Esophagus squamous epithelium (tissue), 5 donors: ENCODE measurements around the gene MEI1. TPM values are rescaled to one million over a fixed set of nuclear protein-coding genes. Genes with fewer than 3 reads are reported as not detected.

ENCODE experiments used
- DNase-seq: peaks from one replicate; lab custom pipeline; 2025; lab: John Stamatoyannopoulos, UW
- H3K27ac ChIP-seq, 4 donors: fragments of 200-600 bp; sonication (generic); one replicate each; pipeline ENCODE4 v1.5.1; 2016 to 2019; ENCODE audit warnings: mild to moderate bottlenecking in 1 of 4
- H3K27me3 ChIP-seq, 4 donors: fragments of 200-600 bp; sonication (generic); 1 replicate in 3 of 4; 2 replicates in 1 of 4; pipeline versions ENCODE4 v1.5.1 to v1.6.0; 2017 to 2021; ENCODE audit warnings: antibody characterized with exemption in 1 of 4
- H3K36me3 ChIP-seq, 3 donors: fragments of 200-600 bp; sonication (generic); one replicate each; pipeline ENCODE4 v1.5.1; 2016 to 2019
- H3K4me1 ChIP-seq, 3 donors: fragments of 200-600 bp; sonication (generic); one replicate each; pipeline ENCODE4 v1.5.1; 2017 to 2019
- H3K4me3 ChIP-seq, 4 donors: fragments of 200-600 bp; sonication (generic); 1 replicate in 3 of 4; 2 replicates in 1 of 4; pipeline ENCODE4 v1.5.1; 2016 to 2019; ENCODE audit warnings: mild to moderate bottlenecking in 2 of 4, moderate library complexity in 1 of 4
- H3K9me3 ChIP-seq, 3 donors: fragments of 200-600 bp; sonication (generic); one replicate each; pipeline ENCODE4 v1.5.1; 2016 to 2019
- POLR2A ChIP-seq, 4 donors: fragments of 450-650 bp; IDR thresholded peaks; one replicate each; pipeline ENCODE4 v1.6.1; 2017; ENCODE audit warnings: antibody characterized with exemption in 4 of 4, mild to moderate bottlenecking in 4 of 4, moderate library complexity in 3 of 4
- WGBS, 2 donors: methylation state at CpG; one replicate each; pipeline ENCODE4 v1.1.5; 2018; 5-methylcytosine and 5-hydroxymethylcytosine counted together
- intact Hi-C: fragments of 100-400 bp; cut with DNase I; formaldehyde crosslinking; loops from one replicate; pipeline ENCODE4 v1.15.0; 2022
- total RNA-seq, 4 donors: library from RNA; depleted of rRNA; stranded (reverse); fragments of >200 nt; gene quantifications; one replicate each; pipeline ENCODE4 v1.1.0, GENCODE V29; 2016
- TF ChIP-seq, protein P1 (sequence below), 6 experiments: fragments of 450-650 bp in 4 of 6; fragments of 200-600 bp in 2 of 6; sonication (generic) in 2 of 6; IDR thresholded peaks; one replicate each; pipeline ENCODE4 v1.5.1; 2016 to 2019; ENCODE audit warnings: antibody characterized with exemption in 6 of 6, mild to moderate bottlenecking in 4 of 6, moderate library complexity in 4 of 6
- donor health status: DM: yes; HTN: yes; CAD: no.

Gene MEI1
- total RNA-seq, 4 donors from 2014 or later: 0.09 to 1.3 (median 0.52) TPM

DNA sequence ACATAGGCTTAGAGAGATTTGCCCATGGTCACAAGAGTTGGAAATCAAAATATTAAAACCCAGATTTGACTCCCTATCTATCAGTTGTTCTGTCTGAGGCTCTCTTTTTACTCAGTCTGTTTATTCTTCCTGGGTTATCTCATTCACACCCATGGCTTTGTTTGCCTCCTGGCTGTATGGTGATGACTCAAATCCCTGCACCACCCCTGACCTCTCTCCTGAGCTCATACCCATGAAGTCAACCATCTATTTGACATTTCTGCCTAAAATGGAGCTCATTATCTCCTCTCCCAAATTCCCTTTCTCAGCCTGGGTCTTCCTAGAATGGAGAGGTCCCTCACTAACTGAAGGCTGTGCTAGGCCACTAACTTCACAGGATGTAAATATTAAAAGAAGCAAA is 73.3 kb downstream of the MEI1 start:
- intact Hi-C loops: no loop called here
- H3K4me3 ChIP-seq: no peak overlapping the region
- H3K4me1 ChIP-seq: no peaks in the 10 kb centered on the region
- no peaks in the 10 kb centered on the region for H3K9me3 ChIP-seq
- DNase-seq: no peak
- TF ChIP-seq, protein P1, sequence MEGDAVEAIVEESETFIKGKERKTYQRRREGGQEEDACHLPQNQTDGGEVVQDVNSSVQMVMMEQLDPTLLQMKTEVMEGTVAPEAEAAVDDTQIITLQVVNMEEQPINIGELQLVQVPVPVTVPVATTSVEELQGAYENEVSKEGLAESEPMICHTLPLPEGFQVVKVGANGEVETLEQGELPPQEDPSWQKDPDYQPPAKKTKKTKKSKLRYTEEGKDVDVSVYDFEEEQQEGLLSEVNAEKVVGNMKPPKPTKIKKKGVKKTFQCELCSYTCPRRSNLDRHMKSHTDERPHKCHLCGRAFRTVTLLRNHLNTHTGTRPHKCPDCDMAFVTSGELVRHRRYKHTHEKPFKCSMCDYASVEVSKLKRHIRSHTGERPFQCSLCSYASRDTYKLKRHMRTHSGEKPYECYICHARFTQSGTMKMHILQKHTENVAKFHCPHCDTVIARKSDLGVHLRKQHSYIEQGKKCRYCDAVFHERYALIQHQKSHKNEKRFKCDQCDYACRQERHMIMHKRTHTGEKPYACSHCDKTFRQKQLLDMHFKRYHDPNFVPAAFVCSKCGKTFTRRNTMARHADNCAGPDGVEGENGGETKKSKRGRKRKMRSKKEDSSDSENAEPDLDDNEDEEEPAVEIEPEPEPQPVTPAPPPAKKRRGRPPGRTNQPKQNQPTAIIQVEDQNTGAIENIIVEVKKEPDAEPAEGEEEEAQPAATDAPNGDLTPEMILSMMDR (IDR thresholded peaks at IDR 0.05): no peak
- H3K36me3 ChIP-seq: no peaks in the 10 kb centered on the region
- no peaks in the 10 kb centered on the region for H3K27me3 ChIP-seq
- H3K27ac ChIP-seq: no peak overlapping the region

DNA sequence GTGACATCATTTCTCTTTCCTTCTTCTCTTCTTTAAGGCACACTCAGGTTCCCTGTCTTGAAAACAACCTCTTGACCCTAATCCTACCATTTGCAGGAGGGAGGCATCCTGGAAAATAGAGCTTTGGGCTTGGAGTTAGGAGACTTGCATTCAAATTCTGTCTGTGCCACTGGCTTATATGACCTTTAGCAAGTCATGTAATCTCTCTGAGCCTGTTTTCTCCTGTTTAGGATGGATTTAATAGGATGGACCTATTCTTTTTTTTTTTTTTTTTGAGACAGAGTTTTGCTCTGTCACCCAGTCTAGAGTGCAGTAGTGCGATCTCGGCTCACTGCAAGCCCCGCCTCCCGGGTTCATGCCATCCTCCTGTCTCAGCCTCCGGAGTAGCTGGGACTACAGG is 76.0 kb downstream of the MEI1 start:
- Histone ChIP-seq H3K4me1 (no peaks in the 10 kb centered on the region), H3K27ac (no peak overlapping the region), H3K9me3 (no peaks in the 10 kb centered on the region), H3K27me3 (no peaks in the 10 kb centered on the region), H3K36me3 (no peaks in the 10 kb centered on the region), H3K4me3 (no peak overlapping the region)
- WGBS, 2 donors: 86 to 90% methylated on average over 2 to 5 of the region's 5 CpGs
- DNase-seq: no peak
- intact Hi-C loops: no loop called here
- TF ChIP-seq, protein P1 (IDR thresholded peaks at IDR 0.05): no peak
- TF ChIP-seq POLR2A (IDR thresholded peaks at IDR 0.05): no peak

DNA sequence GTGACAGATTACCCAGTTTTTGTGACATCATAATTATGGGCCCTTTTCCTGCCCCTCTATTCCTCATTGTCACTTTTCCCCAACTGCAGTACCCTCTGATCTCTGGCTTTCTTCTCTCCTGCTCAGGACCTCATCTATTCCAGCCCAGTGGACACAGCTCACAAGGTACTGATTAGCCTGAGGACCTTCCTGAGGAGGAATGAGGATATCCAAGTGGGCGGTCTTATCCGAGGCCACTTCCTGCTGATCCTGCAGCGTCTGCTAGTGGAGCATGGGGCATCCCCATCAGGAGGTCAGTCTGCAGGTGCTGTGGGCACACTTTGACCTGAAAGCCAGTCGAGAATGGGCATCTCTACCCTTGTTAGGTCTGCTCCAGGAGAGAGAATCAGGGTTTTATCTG is 76.7 kb downstream of the MEI1 start:
- no peak overlapping the region for H3K4me3 ChIP-seq
- intact Hi-C loops: no loop called here
- WGBS, 2 donors: 43 to 85% methylated on average over 4 of the region's 4 CpGs
- no peaks in the 10 kb centered on the region for H3K36me3 ChIP-seq
- no peak overlapping the region for H3K27ac ChIP-seq
- no peak for DNase-seq
- H3K9me3 ChIP-seq: no peaks in the 10 kb centered on the region
- TF ChIP-seq, protein P1 (IDR thresholded peaks at IDR 0.05): no peak
- no peak for TF ChIP-seq POLR2A (IDR thresholded peaks at IDR 0.05)
- no peaks in the 10 kb centered on the region for H3K4me1 ChIP-seq
- no peaks in the 10 kb centered on the region for H3K27me3 ChIP-seq

DNA sequence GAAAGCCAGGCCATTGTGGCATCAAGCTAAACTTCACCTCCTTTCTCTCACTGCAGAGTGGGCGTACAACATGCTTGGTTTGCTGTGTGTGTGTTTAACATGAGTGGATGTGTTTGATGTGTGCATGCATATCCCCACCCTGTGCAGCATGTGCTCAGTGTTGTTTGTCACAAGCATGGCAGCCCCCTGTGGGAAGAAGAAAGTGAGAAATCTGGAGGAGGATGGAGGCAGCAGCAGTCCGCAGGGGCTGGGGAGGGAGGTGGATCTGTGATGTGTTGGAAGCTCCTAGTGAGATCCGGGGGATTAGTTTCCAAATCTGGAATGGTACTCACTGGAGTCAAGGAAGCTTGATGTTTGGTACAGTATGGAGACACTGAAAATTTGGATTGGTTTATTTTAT is 77.1 kb downstream of the MEI1 start:
- DNase-seq: no peak
- WGBS, 2 donors: 89 to 91% methylated on average over 3 of the region's 3 CpGs

DNA sequence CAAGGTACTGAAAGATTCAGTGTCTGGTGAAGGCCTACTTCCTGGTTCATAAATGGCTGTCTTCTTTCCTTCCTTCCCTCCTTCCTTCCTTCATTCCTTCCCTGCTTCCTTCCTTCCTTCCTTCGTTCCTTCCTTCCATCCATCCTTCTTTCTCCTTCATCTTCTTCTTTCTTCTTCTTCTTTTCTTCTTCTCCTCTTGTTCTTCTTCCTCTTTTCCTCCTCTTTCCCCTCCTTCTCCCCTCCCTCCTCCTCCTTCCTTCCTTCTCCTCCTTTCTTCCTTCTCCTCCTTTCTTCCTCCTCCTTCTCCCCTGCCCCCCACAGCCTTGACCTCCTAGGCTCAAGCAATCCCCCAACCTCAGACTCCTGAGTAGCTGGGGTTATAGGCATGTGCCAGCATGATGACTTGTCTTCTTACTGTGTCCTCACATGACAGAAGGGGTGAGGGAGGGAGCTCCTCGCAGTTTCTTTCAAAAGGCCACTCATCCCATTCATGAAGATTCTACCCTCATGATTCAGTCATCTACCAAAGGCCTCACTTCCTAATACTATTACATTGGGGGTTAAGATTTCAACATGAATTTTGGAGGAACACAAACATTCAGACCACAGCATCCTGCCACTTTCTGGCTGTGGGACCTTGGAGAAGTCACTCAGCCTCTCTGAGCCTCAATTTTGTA is 78.6 kb downstream of the MEI1 start:
- intact Hi-C loops: no loop called here
- no peaks in the 10 kb centered on the region for H3K4me1 ChIP-seq
- DNase-seq: no peak
- H3K27ac ChIP-seq: no peak overlapping the region
- no peak overlapping the region for H3K4me3 ChIP-seq
- no peaks in the 10 kb centered on the region for H3K9me3 ChIP-seq
- no peak for TF ChIP-seq POLR2A (IDR thresholded peaks at IDR 0.05)
- TF ChIP-seq, protein P1 (IDR thresholded peaks at IDR 0.05): no peak
- WGBS, 2 donors: 64 to 67% methylated on average over 2 of the region's 2 CpGs
- H3K27me3 ChIP-seq: no peaks in the 10 kb centered on the region
- H3K36me3 ChIP-seq: no peaks in the 10 kb centered on the region

More for the DNA sequence above, 77.1 kb downstream of the MEI1 start:
- Histone ChIP-seq H3K27ac (no peak overlapping the region), H3K36me3 (no peaks in the 10 kb centered on the region), H3K4me3 (no peak overlapping the region), H3K4me1 (no peaks in the 10 kb centered on the region), H3K9me3 (no peaks in the 10 kb centered on the region), H3K27me3 (no peaks in the 10 kb centered on the region)
- intact Hi-C loops: no loop called here
- TF ChIP-seq, protein P1 (IDR thresholded peaks at IDR 0.05): no peak
- TF ChIP-seq POLR2A (IDR thresholded peaks at IDR 0.05): no peak
